Mucosa of descending colon (tissue), 3 donors: ENCODE data around the gene BTLA. TPM values are rescaled to one million over a fixed set of nuclear protein-coding genes. Genes with fewer than 3 reads are reported as not detected.

ENCODE experiments used
- ATAC-seq: fragments of 200-7000 bp; cut with Tn5 transposase; one replicate; pipeline ENCODE4 v1.9.1; 2020; ENCODE audit warnings: mild to moderate bottlenecking, moderate library complexity
- DNase-seq, 3 donors: peaks; one replicate each; pipeline ENCODE4 v3.0.0-alpha.2; 2020
- H3K36me3 ChIP-seq: fragments of 200-600 bp; one replicate; pipeline ENCODE4 v1.8.0; 2021; ENCODE audit warnings: low read depth, mild to moderate bottlenecking
- H3K4me1 ChIP-seq: fragments of 200-600 bp; one replicate; pipeline ENCODE4 v1.8.0; 2021; ENCODE audit warnings: low read depth, mild to moderate bottlenecking
- H3K4me3 ChIP-seq: fragments of 200-600 bp; one replicate; pipeline ENCODE4 v1.8.0; 2021; ENCODE audit warnings: mild to moderate bottlenecking
- H3K9me3 ChIP-seq: fragments of 200-600 bp; one replicate; pipeline ENCODE4 v1.8.0; 2021; ENCODE audit warnings: mild to moderate bottlenecking
- CTCF ChIP-seq: fragments of 200-600 bp; IDR thresholded peaks from one replicate; pipeline ENCODE4 v1.8.0; 2022; ENCODE audit warnings: antibody characterized with exemption, mild to moderate bottlenecking
- intact Hi-C, 2 donors: fragments of 100-400 bp; cut with DNase I in 1 of 2; cut with micrococcal nuclease in 1 of 2; formaldehyde crosslinking; loops; one replicate each; pipeline versions ENCODE4 v1.11.0 to v1.11.1; 2022; cut with DNase I, micrococcal nuclease
- total RNA-seq, 3 donors: library from RNA; stranded (reverse); fragmentation: NEBNext Ultra II Directional in 2 of 3; extraction: Animal tissue kit (Norgen Biotek cat#: 25700) in 2 of 3; gene quantifications; one replicate each; pipeline versions ENCODE4 v1.2.1 to v1.2.4, GENCODE V29; 2021 to 2023
- donor health status: DM: no; HTN: no; CAD: no; lungs with moderate emphysema.
- donor health status: DM: no; HTN: no; CAD: no.
- donor health status: DM: no; HTN: yes; CAD: no.

BTLA gene
- total RNA-seq, 3 donors from 2014 or later: 0.51 to 1.4 (median 1.4) TPM

- Histone ChIP-seq H3K36me3 (no peaks in the 10 kb centered on the region), H3K4me3 (no peak overlapping the region), H3K4me1 (no peaks in the 10 kb centered on the region), H3K9me3 (no peaks in the 10 kb centered on the region)
- no peak for TF ChIP-seq CTCF
- DNase-seq (no peak), ATAC-seq (no peak)
- intact Hi-C loops: no loop called here
Measured at GRCh38 chr3:112505907-112506306, 6.6 kb upstream of the BTLA start.

- intact Hi-C loops: no loop called here
- DNase-seq (no peak), ATAC-seq (peak; percentile 40)
- H3K9me3 ChIP-seq: no peaks in the 10 kb centered on the region
- no peak for TF ChIP-seq CTCF
- no peaks in the 10 kb centered on the region for H3K36me3 ChIP-seq
- H3K4me1 ChIP-seq: no peaks in the 10 kb centered on the region
- H3K4me3 ChIP-seq: no peak overlapping the region
Measured at GRCh38 chr3:112504123-112504522, 4.9 kb upstream of the BTLA start.

- TF ChIP-seq CTCF: no peak
- intact Hi-C loops: no loop called here
- ATAC-seq: no peak
Measured at GRCh38 chr3:112503304-112503972, 4.2 kb upstream of the BTLA start.

GRCh38 chr3:112500621-112501020 is 1.3 kb upstream of the BTLA start:
- DNase-seq (no peak), ATAC-seq (no peak)
- H3K9me3 ChIP-seq: no peaks in the 10 kb centered on the region
- no peak for TF ChIP-seq CTCF
- H3K4me3 ChIP-seq: no peak overlapping the region
- no peaks in the 10 kb centered on the region for H3K4me1 ChIP-seq
- H3K36me3 ChIP-seq: no peaks in the 10 kb centered on the region
- intact Hi-C loops: no loop called here

More at GRCh38 chr3:112503304-112503972, 4.2 kb upstream of the BTLA start:
- Histone ChIP-seq H3K4me3 (no peak overlapping the region), H3K9me3 (no peaks in the 10 kb centered on the region), H3K36me3 (no peaks in the 10 kb centered on the region), H3K4me1 (no peaks in the 10 kb centered on the region)
- no peak for DNase-seq

- intact Hi-C loops: no loop called here
- DNase-seq: no peak
- no peaks in the 10 kb centered on the region for H3K4me1 ChIP-seq
- peak; percentile 29 for ATAC-seq
- no peaks in the 10 kb centered on the region for H3K9me3 ChIP-seq
- H3K4me3 ChIP-seq: no peak overlapping the region
- H3K36me3 ChIP-seq: no peaks in the 10 kb centered on the region
- TF ChIP-seq CTCF: no peak
Measured at GRCh38 chr3:112497897-112498548, 1.2 kb downstream of the BTLA start.
